HepG2 (cell line): ENCODE measurements around the gene PDGFD. TPM values are rescaled to one million over a fixed set of nuclear protein-coding genes. Genes with fewer than 3 reads are reported as not detected.

Experiments used
- ATAC-seq: fragments of 200-7000 bp; cut with Tn5 transposase; 3 replicates; pipeline ENCODE4 v1.9.1; 2020; ENCODE audit warnings: mild to moderate bottlenecking, moderate library complexity
- BruUV-seq: library from RNA; stranded (reverse); fragments of 400-500 nt; replicated peaks from 2 replicates; lab custom pipeline; 2021; lab: Mats Ljungman, UMichigan
- CTCF ChIA-PET: fragments of 300-600 bp; formaldehyde crosslinking; extraction: SDS; loops from one replicate; lab custom pipeline; 2021; ENCODE audit warnings: low total read pairs, inconsistent platforms, low intra/inter-chr PET ratio; lab: Yijun Ruan, JAX
- POLR2A ChIA-PET: fragments of 350-600 bp; sonication (Branson Sonifier 250); formaldehyde crosslinking; loops from one replicate; lab custom pipeline; 2020; ENCODE audit warnings: antibody characterized with exemption, inconsistent platforms; lab: Yijun Ruan, JAX
- DNase-seq: peaks from one replicate; pipeline ENCODE4 v3.0.0-alpha.2; 2015; ENCODE audit warnings: low spot score
- FAIRE-seq: peaks from 3 replicates; lab custom pipeline; 2011; peaks lifted over from hg19 to GRCh38; lab: Jason Lieb, UNC
- H2AFZ ChIP-seq: one replicate; pipeline ENCODE4 v1.6.1; 2011; ENCODE audit warnings: low read length, inconsistent platforms
- H3K27ac ChIP-seq: fragments of 300-600 bp; 3 replicates; pipeline ENCODE4 v1.8.0; 2011; ENCODE audit warnings: mixed run types, mild to moderate bottlenecking, mixed read lengths, low read length, inconsistent platforms; ENCODE audit not compliant: insufficient read depth; ENCODE audit errors: extremely low read length
- H3K27me3 ChIP-seq, 2 experiments: fragments of 200-600 bp in 1 of 2; 2 replicates in 1 of 2; 3 replicates in 1 of 2; pipeline versions ENCODE4 v1.6.0 to v1.8.0; 2011; ENCODE audit warnings: low read length in 2 of 2, mild to moderate bottlenecking in 2 of 2, moderate library complexity in 2 of 2, inconsistent platforms in 1 of 2; ENCODE audit not compliant: insufficient read depth in 2 of 2, control insufficient read depth in 1 of 2
- H3K36me3 ChIP-seq, 2 experiments: fragments of 200-600 bp in 1 of 2; replicated peaks in 1 of 2; 2 replicates in 1 of 2; 3 replicates in 1 of 2; pipeline versions ENCODE4 v1.5.1 to v1.8.0; 2011; ENCODE audit warnings: low read length in 2 of 2, inconsistent platforms in 1 of 2; ENCODE audit not compliant: insufficient read depth in 2 of 2, control insufficient read depth in 1 of 2
- H3K4me1 ChIP-seq: 2 replicates; pipeline ENCODE4 v1.5.1; 2012; ENCODE audit warnings: low read length, inconsistent platforms; ENCODE audit not compliant: insufficient read depth
- H3K4me2 ChIP-seq: 2 replicates; pipeline ENCODE4 v1.6.0; 2011; ENCODE audit warnings: low read depth, low read length, inconsistent platforms
- H3K4me3 ChIP-seq, 3 experiments: fragments of 200-600 bp in 1 of 3; sonication (generic), shearing (Covaris generic) in 1 of 3; replicated peaks in 1 of 3; 2 replicates each; pipeline ENCODE4 v1.5.1; 2011 to 2016; ENCODE audit warnings: low read length in 3 of 3, inconsistent platforms in 2 of 3, low read depth in 2 of 3, mild to moderate bottlenecking in 2 of 3, control low read depth in 1 of 3, mixed read lengths in 1 of 3; ENCODE audit not compliant: insufficient read depth in 1 of 3
- H3K79me2 ChIP-seq: one replicate; pipeline ENCODE4 v1.6.1; 2011; ENCODE audit warnings: low read length, inconsistent platforms; ENCODE audit not compliant: insufficient read depth
- H3K9ac ChIP-seq: 2 replicates; pipeline ENCODE4 v1.6.0; 2011; ENCODE audit warnings: mild to moderate bottlenecking, low read depth, low read length, inconsistent platforms; ENCODE audit not compliant: insufficient read depth
- H3K9me3 ChIP-seq: 2 replicates; pipeline ENCODE4 v1.5.1; 2012; ENCODE audit warnings: mild to moderate bottlenecking, low read length
- H4K20me1 ChIP-seq: 2 replicates; pipeline ENCODE4 v1.6.0; 2011; ENCODE audit warnings: inconsistent platforms, mild to moderate bottlenecking, low read length, moderate library complexity; ENCODE audit not compliant: insufficient read depth
- ATF7 ChIP-seq, 2 experiments: fragments of 450-650 bp in 1 of 2; sonication (generic) in 1 of 2; formaldehyde crosslinking in 1 of 2; IDR thresholded peaks; 2 replicates each; pipeline versions ENCODE4 v1.4.0 to v1.6.1; 2016 to 2020; ENCODE audit warnings: antibody characterized with exemption in 1 of 2, mild to moderate bottlenecking in 1 of 2, missing genetic modification reagents in 1 of 2
- BRD4 ChIP-seq: sonication (generic); formaldehyde crosslinking; IDR thresholded peaks from 2 replicates; pipeline ENCODE4 v1.4.0; 2020; ENCODE audit warnings: missing genetic modification reagents
- GPBP1L1 ChIP-seq: sonication (generic); formaldehyde crosslinking; IDR thresholded peaks from 2 replicates; pipeline ENCODE4 v1.5.0; 2020; ENCODE audit warnings: mild to moderate bottlenecking, missing genetic modification reagents
- HOMEZ ChIP-seq: IDR thresholded peaks from 2 replicates; pipeline ENCODE4 v1.6.1; 2016; ENCODE audit warnings: low read depth
- KLF12 ChIP-seq: sonication (generic); formaldehyde crosslinking; IDR thresholded peaks from 2 replicates; pipeline ENCODE4 v1.4.0; 2020; ENCODE audit warnings: missing genetic modification reagents, borderline replicate concordance
- POLR2G ChIP-seq: fragments of 200-400 bp; formaldehyde crosslinking; IDR thresholded peaks from 2 replicates; pipeline ENCODE4 v1.6.1; 2018; ENCODE audit warnings: mild to moderate bottlenecking, low read depth, low read length, moderate library complexity
- SCMH1 ChIP-seq: sonication (generic); formaldehyde crosslinking; IDR thresholded peaks from 2 replicates; pipeline ENCODE4 v1.9.0; 2021; ENCODE audit warnings: missing genetic modification reagents, mild to moderate bottlenecking, borderline replicate concordance
- SIN3B ChIP-seq: fragments of 150-350 bp; IDR thresholded peaks from 2 replicates; pipeline ENCODE4 v1.6.1; 2014; ENCODE audit warnings: low read length
- YY1 ChIP-seq: IDR thresholded peaks from 2 replicates; pipeline ENCODE4 v1.6.1; 2011; ENCODE audit warnings: low read length, low read depth, moderate library complexity, mild to moderate bottlenecking; ENCODE audit not compliant: insufficient read depth, insufficient replicate concordance
- ZFP36L1 ChIP-seq: sonication (generic); formaldehyde crosslinking; IDR thresholded peaks from 2 replicates; pipeline ENCODE4 v1.8.0; 2022; ENCODE audit warnings: mild to moderate bottlenecking, missing genetic modification reagents, moderate library complexity
- ZNF225 ChIP-seq: sonication (generic); formaldehyde crosslinking; IDR thresholded peaks from 2 replicates; pipeline ENCODE4 v1.4.0; 2020; ENCODE audit warnings: mild to moderate bottlenecking, missing genetic modification reagents
- WGBS: methylation state at CpG from one replicate; pipeline ENCODE4 v1.1.6; 2017; ENCODE audit warnings: low lambda C conversion rate; 5-methylcytosine and 5-hydroxymethylcytosine counted together
- in situ Hi-C: cut with HindIII; loops from 2 replicates; pipeline ENCODE4 v1.10.0; 2017; ENCODE audit warnings: low pct_unique_long_range_greater_than_20kb; ENCODE audit not compliant: extremely low pct_ligation_motif_present
- intact Hi-C: fragments of 100-400 bp; cut with micrococcal nuclease; formaldehyde crosslinking; loops from one replicate; pipeline ENCODE4 v1.10.0; 2022; ENCODE audit not compliant: unreplicated experiment
- polyA plus RNA-seq, 8 experiments: library from polyadenylated mRNA; depleted of rRNA in 3 of 8; stranded (reverse) in 7 of 8; unstranded in 1 of 8; fragments of >200 nt; fragmentation: Illumina TruSeq in 4 of 8; extraction: Trizol in 4 of 8; gene quantifications; 2 replicates each; pipeline versions ENCODE4 v1.2.1 to v1.2.3, GENCODE V29; 2011 to 2016; ENCODE audit warnings: low read depth in 4 of 8, missing spikeins in 1 of 8, mixed read lengths in 1 of 8; ENCODE audit not compliant: insufficient read depth in 1 of 8
- total RNA-seq, 5 experiments: library from RNA; depleted of rRNA; stranded (reverse); fragments of >200 nt; fragmentation: Illumina TruSeq; extraction: Trizol; gene quantifications; 2 replicates each; pipeline ENCODE4 v1.2.3, GENCODE V29; 2016; ENCODE audit warnings: low read depth in 1 of 5
- TF ChIP-seq, protein P1 (sequence below): sonication (generic); formaldehyde crosslinking; IDR thresholded peaks from 2 replicates; pipeline ENCODE4 v1.4.0; 2020; ENCODE audit warnings: low read depth, mild to moderate bottlenecking, missing genetic modification reagents
- TF ChIP-seq, protein P2 (sequence below): IDR thresholded peaks from 2 replicates; pipeline ENCODE4 v1.6.1; 2016; ENCODE audit warnings: low read depth, borderline replicate concordance

PDGFD gene
- total and polyA plus RNA-seq, 2 of the 13 experiments (the other 11 are each of a cell fraction or from before 2014, with no cell fraction given) = 0.09 to 0.29 TPM

DNA sequence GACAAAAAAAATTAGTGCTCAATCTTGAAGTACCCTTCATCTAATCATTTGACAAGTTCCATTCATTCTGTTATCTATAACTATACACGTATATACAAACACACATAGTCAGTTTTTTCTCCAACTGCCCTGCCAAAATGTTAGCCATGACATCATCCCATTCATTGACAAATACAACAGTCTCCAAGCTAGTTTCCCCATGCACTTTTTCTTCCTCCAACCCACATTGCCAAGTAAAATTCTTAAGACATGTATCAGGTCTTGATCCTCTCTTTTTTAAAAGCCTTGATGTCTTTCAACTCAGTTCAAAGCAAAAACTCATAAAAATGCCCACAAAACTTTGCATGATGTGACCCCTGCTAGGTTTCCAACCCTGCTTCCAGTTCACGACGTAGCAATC lies 69.4 kb downstream of the PDGFD start:
- Histone ChIP-seq H2AFZ (no peak overlapping the region), H4K20me1 (no peaks in the 10 kb centered on the region), H3K27me3 (no peaks in the 10 kb centered on the region), H3K36me3 (no peaks in the 10 kb centered on the region), H3K9ac (no peak overlapping the region), H3K4me3 (no peak overlapping the region), H3K79me2 (no peaks in the 10 kb centered on the region), H3K27ac (no peak overlapping the region), H3K9me3 (no peaks in the 10 kb centered on the region), H3K4me1 (no peaks in the 10 kb centered on the region), H3K4me2 (no peak overlapping the region)
- DNase-seq (no peak), ATAC-seq (no peak), FAIRE-seq (no peak)
- in situ Hi-C loops (no loop called here), intact Hi-C loops (no loop called here)
- WGBS = 0% methylated on average over 3 of the region's 3 CpGs
- TF ChIP-seq, protein P1, sequence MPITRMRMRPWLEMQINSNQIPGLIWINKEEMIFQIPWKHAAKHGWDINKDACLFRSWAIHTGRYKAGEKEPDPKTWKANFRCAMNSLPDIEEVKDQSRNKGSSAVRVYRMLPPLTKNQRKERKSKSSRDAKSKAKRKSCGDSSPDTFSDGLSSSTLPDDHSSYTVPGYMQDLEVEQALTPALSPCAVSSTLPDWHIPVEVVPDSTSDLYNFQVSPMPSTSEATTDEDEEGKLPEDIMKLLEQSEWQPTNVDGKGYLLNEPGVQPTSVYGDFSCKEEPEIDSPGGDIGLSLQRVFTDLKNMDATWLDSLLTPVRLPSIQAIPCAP = no peak
- TF ChIP-seq ATF7 (IDR thresholded peaks at IDR 0.05) = peak; percentile 84
- no peak for TF ChIP-seq ATF7 (CRISPR knock-in tag; IDR thresholded peaks at IDR 0.05)
- POLR2A ChIA-PET = no interaction called here
- no TSS peak for BruUV-seq
- CTCF ChIA-PET = no interaction called here

- no peak for DNase-seq
- no peaks in the 10 kb centered on the region for H3K79me2 ChIP-seq
- intact Hi-C loops = no loop called here
- H3K4me1 ChIP-seq = no peaks in the 10 kb centered on the region
- no peaks in the 10 kb centered on the region for H3K27me3 ChIP-seq
- ATAC-seq = no peak
- ChIA-PET POLR2A (no interaction called here), CTCF (no interaction called here)
- H3K4me3 ChIP-seq = no peak overlapping the region
- H3K9me3 ChIP-seq = no peaks in the 10 kb centered on the region
- H3K9ac ChIP-seq = no peak overlapping the region
- H2AFZ ChIP-seq = no peak overlapping the region
- no peak overlapping the region for H3K4me2 ChIP-seq
- BruUV-seq = no TSS peak
- WGBS = 4% methylated on average over 5 of the region's 5 CpGs
- H3K36me3 ChIP-seq = no peaks in the 10 kb centered on the region
- no peak overlapping the region for H3K27ac ChIP-seq
- H4K20me1 ChIP-seq = no peaks in the 10 kb centered on the region
- FAIRE-seq = no peak
- in situ Hi-C loops = no loop called here
- no peak for TF ChIP-seq GPBP1L1
- TF ChIP-seq SIN3B = no peak
- TF ChIP-seq POLR2G = no peak
- TF ChIP-seq ZFP36L1 (CRISPR knock-in tag) = no peak
- TF ChIP-seq BRD4 (CRISPR knock-in tag) = no peak
- TF ChIP-seq ATF7 (IDR thresholded peaks at IDR 0.05) = no peak
- no peak for TF ChIP-seq ATF7 (CRISPR knock-in tag; IDR thresholded peaks at IDR 0.05)
- no peak for TF ChIP-seq SCMH1
- TF ChIP-seq YY1 = no peak
- no peak for TF ChIP-seq HOMEZ (CRISPR knock-in tag)
- TF ChIP-seq, protein P2, sequence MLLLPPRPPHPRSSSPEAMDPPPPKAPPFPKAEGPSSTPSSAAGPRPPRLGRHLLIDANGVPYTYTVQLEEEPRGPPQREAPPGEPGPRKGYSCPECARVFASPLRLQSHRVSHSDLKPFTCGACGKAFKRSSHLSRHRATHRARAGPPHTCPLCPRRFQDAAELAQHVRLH (CRISPR knock-in tag) = no peak
- TF ChIP-seq KLF12 (CRISPR knock-in tag) = no peak
- no peak for TF ChIP-seq ZNF225
Measured at GRCh38 chr11:104093426-104094280, 70.3 kb downstream of the PDGFD start.
